ENCODE results near the gene RNU6-1. TPM values are rescaled to one million over a fixed set of nuclear protein-coding genes. Genes with fewer than 3 reads are reported as not detected.

RNU6-1 gene
- total RNA-seq, 2 experiments from 2014 or later, result not detected

- CTCF ChIA-PET, result interaction anchor here (0.7 to 4.7 kb wide), 11 partner anchors 10 to 896 kb away, joined by 3 to 56 read pairs (median 3); partner anchors contain the start of genes C15orf61 and SKOR1
Measured at GRCh38 chr15:67836134-67836455, 3.8 kb downstream of the RNU6-1 start.

GRCh38 chr15:67835297-67836133, 4.3 kb downstream of the RNU6-1 start:
- POLR2A ChIA-PET, result no interaction called here
- CTCF ChIA-PET, result interaction anchor here (0.7 to 4.7 kb wide), 12 partner anchors 10 to 895 kb away, joined by 3 to 56 read pairs (median 3); partner anchors contain the start of genes C15orf61 and SKOR1

More at GRCh38 chr15:67836134-67836455, 3.8 kb downstream of the RNU6-1 start:
- POLR2A ChIA-PET, result no interaction called here

DNA sequence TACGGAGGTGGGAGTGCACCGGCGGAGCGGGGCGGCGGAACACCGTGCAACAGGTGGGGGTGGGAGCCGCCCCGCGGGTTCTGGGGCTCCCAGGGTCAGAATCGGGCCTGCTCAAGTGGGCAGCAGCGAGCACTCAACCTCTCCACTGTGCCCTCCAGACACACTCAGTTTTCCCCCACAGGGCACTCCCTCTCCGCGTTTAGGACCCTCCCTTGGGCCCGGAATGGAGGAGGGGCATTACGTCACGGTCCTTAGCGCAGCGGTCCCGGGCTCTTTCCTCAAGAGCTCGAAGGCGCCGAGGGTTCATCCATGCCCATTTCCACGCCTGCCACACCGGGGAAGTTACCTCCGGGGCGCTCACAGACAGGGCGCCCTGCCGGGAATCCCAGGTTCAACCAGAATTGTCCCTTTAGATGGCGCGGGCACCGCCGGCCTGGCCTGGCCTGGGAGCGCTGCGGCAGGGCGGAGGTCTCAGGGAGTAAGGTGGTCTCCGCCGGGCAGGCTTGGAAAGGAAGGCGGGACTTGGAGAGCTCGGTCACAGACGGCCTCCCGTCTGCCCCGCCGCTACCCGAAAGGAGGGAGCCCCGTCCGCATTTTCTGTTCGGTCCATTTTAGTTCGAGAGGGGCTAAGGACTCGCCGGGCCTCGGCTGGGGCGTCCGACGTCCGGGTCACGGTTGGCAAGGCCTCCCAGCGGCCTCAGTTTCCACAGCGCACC, 5.1 kb downstream of the RNU6-1 start:
- ChIA-PET CTCF (interaction anchor here (1.1 to 4.7 kb wide), 5 partner anchors 9 to 377 kb away, joined by 3 to 56 read pairs (median 4); partner anchors contain the start of gene SKOR1), POLR2A (no interaction called here)

DNA sequence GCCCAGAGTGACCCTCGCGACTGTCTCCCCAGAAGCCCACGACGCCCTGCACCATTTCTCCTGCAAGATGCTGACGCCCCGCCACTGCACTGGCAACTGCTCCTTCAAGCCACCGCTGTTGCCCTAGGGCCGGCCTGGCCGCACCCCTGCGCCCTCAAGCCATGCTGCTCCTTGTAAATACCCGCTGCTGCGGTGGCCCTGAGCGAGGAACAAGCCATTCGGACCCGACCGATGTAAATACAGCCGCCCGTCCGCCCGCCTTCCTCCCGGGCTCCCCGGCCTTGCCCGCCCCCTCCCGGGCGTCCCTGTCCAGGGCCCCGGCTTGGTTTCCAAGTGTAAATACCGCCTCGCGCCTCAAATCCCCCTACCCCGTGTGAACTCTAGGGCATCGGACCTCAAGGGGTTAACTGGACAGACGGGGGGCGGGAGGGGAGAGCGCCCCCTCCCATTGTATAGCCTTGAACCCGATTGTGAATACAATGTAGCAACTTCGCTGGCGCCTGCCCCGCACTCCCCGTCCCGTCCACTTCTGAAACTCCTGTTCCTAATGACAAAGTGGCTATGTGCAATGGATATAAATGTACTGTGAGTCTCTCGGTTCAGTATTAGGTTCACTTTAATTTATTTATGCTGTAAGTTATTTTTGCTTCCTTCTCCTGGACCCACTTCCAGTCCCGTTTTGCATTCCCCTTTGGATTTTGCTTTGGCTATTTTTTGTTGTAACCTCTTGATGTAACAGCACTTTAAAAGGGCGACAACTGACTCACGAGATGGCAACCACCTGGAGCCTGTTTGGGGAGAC, 5.9 kb downstream of the RNU6-1 start:
- CTCF ChIA-PET, result interaction anchor here (2.6 to 4.7 kb wide), 2 partner anchors 8 to 376 kb away, joined by 19 to 56 read pairs; partner anchors contain the start of gene SKOR1
- POLR2A ChIA-PET, result no interaction called here

DNA sequence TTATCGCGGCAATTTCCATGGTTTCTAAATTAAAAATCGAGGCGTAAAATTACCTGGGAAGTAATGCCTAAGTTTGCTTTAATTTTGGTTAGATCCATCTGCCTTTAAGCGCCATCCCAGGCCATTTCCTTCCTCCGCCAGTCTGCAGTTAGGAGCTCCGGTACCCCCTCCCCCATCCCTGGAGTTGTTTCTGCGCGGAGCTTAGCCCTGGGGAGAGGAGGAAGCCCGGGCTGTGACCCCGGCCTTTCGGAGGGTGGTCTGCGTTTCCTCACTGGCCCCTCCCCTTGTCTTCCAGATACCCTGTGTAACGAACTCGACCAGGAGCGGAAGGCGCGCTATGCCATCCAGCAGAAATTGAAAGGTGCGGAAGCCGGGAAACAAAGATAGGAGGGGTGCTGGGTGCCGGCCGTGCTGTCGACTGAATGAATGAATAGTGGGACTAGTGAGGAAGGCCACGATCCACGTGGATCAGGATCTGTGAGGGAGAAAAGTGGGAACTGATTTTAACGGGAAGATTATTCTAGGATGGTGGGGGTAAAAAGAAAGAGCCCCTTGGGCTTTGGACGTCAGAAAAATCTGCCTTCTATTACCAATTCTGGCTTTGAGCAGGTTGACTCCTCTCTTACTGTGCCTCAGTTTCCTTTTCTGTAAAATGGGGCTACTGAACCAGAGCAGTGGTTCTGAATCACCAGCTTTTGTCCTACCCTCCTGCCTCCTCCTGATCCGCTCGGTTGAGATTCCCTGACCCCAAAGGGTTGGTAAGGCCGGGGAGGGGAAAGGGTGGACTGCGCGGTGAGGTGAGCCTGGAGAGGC, 6.7 kb downstream of the RNU6-1 start:
- CTCF ChIA-PET, result interaction anchor here (1.3 kb wide), 1 partner anchor 376 kb away, joined by 3 read pairs; no protein-coding TSS in a partner anchor

DNA sequence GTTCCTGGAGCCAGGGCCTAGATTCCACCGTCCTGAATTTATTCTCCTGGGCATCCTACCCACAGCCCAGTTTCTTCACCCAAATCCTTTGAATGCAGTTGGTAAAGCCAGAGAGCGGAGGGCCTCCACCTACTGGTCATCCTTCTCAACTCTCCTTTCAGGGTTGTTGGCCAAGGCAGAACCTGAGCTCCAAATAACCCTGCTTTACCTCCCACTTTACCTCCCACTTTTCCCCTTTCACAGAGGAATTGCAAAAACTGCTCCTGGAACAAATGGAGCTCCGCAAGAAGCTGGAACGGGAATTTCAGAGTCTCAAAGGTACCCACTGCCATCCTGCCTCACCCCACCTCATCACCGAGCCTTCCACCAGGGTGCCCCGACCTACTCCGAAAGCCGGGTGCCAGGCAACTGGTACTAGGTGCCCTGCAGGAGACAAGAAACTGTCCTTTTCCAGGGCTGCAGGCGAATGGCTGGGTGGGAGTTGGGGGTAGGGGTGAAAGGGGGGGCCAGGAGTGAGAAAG, 7.8 kb downstream of the RNU6-1 start:
- POLR2A ChIA-PET, result no interaction called here
- CTCF ChIA-PET, result interaction anchor here (0.5 to 1.3 kb wide), 2 partner anchors 154 to 375 kb away, joined by 3 read pairs; no protein-coding TSS in a partner anchor

More for the DNA sequence above, 6.7 kb downstream of the RNU6-1 start:
- POLR2A ChIA-PET, result no interaction called here

DNA sequence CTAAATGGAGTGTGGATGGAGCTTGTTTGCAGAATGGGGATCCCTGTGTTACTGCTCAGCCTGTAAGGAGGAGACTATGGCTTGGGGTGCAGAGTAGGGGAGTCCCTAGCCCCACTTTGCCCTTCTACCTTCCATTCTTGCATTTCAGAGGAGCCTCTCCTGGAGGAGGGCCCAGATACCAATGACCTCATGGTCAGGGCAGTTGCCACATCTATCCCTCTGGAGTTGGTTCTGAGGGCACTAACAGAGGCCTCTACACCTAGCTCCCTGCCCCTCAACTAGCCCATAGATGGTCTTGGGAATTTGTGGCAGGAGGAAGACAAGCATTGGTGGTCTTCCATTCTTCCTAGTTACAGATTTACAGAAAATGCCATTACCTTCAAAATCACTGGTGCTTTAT, 8.5 kb downstream of the RNU6-1 start:
- ChIA-PET POLR2A (no interaction called here), CTCF (no interaction called here)

GRCh38 chr15:67829647-67830504, 10.0 kb downstream of the RNU6-1 start:
- ChIA-PET POLR2A (no interaction called here), CTCF (interaction anchor here (1.3 kb wide), 1 partner anchor 37 kb away, joined by 3 read pairs; no protein-coding TSS in a partner anchor)

DNA sequence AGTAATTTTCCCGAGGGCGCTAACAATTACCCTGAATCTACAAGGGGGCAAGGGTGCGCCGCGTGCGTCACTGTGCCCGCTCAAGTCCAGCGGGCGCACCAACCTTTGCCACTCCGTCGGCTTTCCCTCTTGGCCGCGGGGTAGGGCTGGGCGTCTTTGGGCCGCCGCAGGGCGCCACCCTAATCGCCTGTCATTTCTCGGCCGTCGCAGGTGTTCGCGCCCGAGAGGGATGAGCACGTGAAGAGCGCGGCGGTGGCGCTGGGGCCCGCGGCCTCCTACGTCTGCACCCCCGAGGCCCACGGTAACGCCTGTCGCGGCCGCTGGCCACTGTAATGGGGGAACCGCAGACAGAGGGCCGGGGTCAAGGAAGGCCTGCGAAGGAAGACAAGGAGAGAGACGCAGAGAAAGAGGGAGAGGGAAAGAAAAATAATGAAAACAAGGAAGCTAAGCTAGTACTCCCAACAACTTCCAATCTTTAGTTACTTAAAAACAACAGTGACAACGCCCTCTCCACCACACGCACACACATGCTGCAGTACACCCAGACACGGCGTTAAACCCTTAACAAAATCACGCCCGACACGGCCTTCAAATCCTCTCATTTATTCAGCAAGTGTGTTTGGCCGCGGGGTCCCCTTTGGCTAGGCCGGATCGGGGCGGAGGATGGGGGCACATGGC, 10.7 kb downstream of the RNU6-1 start:
- CTCF ChIA-PET, result interaction anchor here (0.5 to 1.3 kb wide), 2 partner anchors 36 to 990 kb away, joined by 3 read pairs; no protein-coding TSS in a partner anchor
- POLR2A ChIA-PET, result no interaction called here

DNA sequence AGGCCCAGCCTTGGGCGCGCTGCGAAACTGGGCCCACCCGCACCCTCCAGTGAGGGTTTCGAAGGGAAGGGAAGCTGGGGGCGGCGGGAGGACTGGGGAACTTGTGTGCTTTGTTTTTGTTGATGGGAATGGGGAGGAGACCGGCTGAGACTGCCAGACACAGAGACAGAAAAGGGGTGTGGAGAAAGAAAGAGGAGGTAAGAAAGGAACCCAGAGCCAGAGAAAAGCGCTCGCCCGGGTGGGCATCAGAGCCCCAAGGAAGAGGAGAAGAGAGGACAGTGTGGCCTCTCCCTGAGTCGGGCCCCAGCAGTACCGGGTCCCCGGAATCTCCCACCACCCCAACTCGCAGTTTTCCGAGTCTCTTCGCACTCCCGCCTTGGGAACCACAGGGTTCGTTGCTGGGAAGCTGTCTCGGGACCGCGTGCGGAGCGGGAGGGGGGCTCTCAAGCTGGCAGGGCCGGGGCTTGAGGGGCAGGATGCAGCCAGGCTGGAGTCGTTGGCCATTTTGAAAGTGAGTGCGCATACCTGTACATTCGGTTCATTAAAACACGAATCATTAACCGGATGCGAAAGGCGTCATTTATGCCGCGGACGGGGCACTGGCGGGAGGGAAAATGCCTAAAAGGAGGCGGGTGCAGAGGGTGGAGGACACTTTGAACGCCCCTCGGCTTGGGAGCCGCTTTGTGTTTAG, 11.4 kb downstream of the RNU6-1 start:
- ChIA-PET CTCF (interaction anchor here (0.5 to 5.0 kb wide), 2 partner anchors 7 to 990 kb away, joined by 3 to 19 read pairs; no protein-coding TSS in a partner anchor), POLR2A (no interaction called here)

DNA sequence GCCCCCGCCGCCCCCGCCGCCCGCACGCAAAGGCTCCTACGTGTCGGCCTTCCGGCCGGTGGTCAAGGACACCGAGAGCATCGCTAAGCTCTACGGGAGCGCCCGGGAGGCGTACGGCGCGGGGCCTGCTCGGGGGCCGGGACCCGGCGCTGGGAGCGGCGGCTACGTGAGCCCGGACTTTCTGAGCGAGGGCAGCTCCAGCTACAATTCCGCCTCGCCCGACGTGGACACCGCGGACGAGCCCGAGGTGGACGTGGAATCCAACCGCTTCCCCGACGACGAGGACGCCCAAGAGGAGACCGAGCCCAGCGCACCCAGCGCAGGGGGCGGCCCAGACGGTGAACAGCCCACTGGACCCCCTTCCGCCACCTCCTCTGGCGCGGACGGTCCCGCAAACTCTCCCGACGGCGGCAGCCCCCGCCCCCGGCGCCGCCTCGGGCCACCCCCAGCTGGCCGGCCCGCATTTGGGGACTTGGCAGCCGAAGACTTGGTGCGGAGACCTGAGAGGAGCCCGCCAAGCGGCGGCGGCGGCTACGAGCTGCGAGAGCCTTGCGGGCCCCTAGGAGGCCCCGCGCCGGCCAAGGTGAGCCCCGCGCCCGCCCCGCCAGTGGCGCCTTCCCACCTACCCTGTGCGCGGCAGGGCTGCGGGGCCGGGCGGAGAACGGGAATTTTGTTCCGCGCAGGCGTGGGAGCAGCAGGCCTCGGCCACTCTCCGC, 12.1 kb downstream of the RNU6-1 start:
- ChIA-PET CTCF (interaction anchor here (5.0 kb wide), 1 partner anchor 8 kb away, joined by 19 read pairs; no protein-coding TSS in a partner anchor), POLR2A (no interaction called here)

DNA sequence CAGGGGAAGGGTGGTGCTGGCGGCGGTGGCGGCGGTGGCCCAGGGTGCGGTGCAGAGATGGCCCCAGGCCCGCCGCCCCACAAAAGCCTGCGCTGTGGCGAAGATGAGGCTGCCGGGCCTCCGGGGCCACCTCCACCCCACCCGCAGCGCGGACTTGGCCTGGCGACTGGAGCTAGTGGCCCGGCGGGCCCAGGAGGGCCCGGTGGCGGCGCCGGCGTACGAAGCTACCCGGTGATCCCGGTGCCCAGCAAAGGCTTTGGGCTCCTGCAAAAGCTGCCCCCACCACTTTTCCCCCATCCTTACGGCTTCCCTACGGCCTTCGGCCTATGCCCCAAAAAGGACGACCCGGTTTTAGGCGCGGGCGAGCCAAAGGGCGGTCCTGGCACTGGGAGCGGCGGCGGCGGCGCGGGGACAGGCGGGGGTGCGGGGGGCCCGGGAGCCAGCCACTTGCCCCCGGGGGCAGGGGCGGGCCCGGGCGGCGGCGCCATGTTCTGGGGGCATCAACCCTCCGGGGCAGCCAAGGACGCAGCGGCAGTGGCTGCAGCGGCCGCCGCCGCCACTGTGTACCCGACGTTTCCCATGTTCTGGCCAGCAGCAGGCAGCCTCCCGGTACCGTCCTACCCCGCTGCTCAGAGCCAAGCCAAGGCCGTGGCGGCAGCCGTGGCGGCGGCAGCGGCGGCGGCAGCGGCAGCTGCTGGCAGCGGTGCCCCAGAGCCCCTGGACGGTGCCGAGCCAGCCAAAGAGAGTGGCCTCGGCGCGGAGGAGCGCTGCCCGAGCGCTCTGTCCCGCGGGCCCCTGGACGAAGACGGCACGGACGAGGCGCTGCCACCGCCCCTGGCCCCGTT, 12.9 kb downstream of the RNU6-1 start:
- ChIA-PET CTCF (interaction anchor here (1.0 to 5.0 kb wide), 3 partner anchors 9 to 370 kb away, joined by 3 to 19 read pairs (median 4); partner anchors contain the start of gene RNU6-1), POLR2A (interaction anchor here (0.6 kb wide), 1 partner anchor 89 kb away, joined by 3 read pairs; no protein-coding TSS in a partner anchor)

- ChIA-PET CTCF (interaction anchor here (1.0 to 5.0 kb wide), 3 partner anchors 9 to 369 kb away, joined by 3 to 19 read pairs (median 4); partner anchors contain the start of gene RNU6-1), POLR2A (interaction anchor here (0.6 kb wide), 1 partner anchor 88 kb away, joined by 3 read pairs; no protein-coding TSS in a partner anchor)
Measured at GRCh38 chr15:67825881-67826716, 13.7 kb downstream of the RNU6-1 start.

Data from activated CD8-positive, alpha-beta memory T cell treated with anti-CD3 and anti-CD28 coated beads for 36 hours (primary cell).